NCI-H2107 (cell line): ENCODE results near the gene RBMS3.

Experiments
- DNase-seq: peaks from one replicate; lab custom pipeline; 2025; lab: John Stamatoyannopoulos, UW

Gene RBMS3

GRCh38 chr3:29277249-29277648 lies 3.6 kb upstream of the RBMS3 start:
- no peak for DNase-seq

- DNase-seq: no peak
Observed at GRCh38 chr3:29279286-29279685, 1.6 kb upstream of the RBMS3 start.

GRCh38 chr3:29279806-29280205 lies 1.1 kb upstream of the RBMS3 start:
- DNase-seq: no peak

GRCh38 chr3:29281094-29281343 lies 148 bp downstream of the RBMS3 start:
- DNase-seq: no peak

- no peak for DNase-seq
Observed at GRCh38 chr3:29281344-29282241, 722 bp downstream of the RBMS3 start.

- DNase-seq: no peak
Observed at GRCh38 chr3:29282427-29283230, 1.8 kb downstream of the RBMS3 start.

- no peak for DNase-seq
Observed at GRCh38 chr3:29283231-29284119, 2.6 kb downstream of the RBMS3 start.

- DNase-seq: no peak
Observed at GRCh38 chr3:29284497-29284896, 3.6 kb downstream of the RBMS3 start.

- no peak for DNase-seq
Observed at GRCh38 chr3:29285471-29286071, 4.7 kb downstream of the RBMS3 start.

GRCh38 chr3:29286478-29287240 lies 5.8 kb downstream of the RBMS3 start:
- DNase-seq: no peak

GRCh38 chr3:29290596-29290995 lies 9.7 kb downstream of the RBMS3 start:
- no peak for DNase-seq

GRCh38 chr3:29291260-29291981 lies 10.6 kb downstream of the RBMS3 start:
- DNase-seq: no peak

- DNase-seq: no peak
Observed at GRCh38 chr3:29291982-29292363, 11.1 kb downstream of the RBMS3 start.

- no peak for DNase-seq
Observed at GRCh38 chr3:29293421-29293820, 12.6 kb downstream of the RBMS3 start.

GRCh38 chr3:29297998-29298397 lies 17.1 kb downstream of the RBMS3 start:
- DNase-seq: no peak

- no peak for DNase-seq
Observed at GRCh38 chr3:29301332-29302019, 20.6 kb downstream of the RBMS3 start.

GRCh38 chr3:29302619-29303018 lies 21.7 kb downstream of the RBMS3 start:
- DNase-seq: no peak

- DNase-seq: no peak
Observed at GRCh38 chr3:29307295-29307694, 26.4 kb downstream of the RBMS3 start.

GRCh38 chr3:29310865-29311264 lies 30.0 kb downstream of the RBMS3 start:
- DNase-seq: no peak

- no peak for DNase-seq
Observed at GRCh38 chr3:29311795-29312194, 30.9 kb downstream of the RBMS3 start.
